ENCODE results near the gene ZNF526. TPM values are rescaled to one million over a fixed set of nuclear protein-coding genes. Genes with fewer than 3 reads are reported as not detected.

Gene ZNF526
- polyA plus RNA-seq, 1 experiment, result 5.9 TPM

DNA sequence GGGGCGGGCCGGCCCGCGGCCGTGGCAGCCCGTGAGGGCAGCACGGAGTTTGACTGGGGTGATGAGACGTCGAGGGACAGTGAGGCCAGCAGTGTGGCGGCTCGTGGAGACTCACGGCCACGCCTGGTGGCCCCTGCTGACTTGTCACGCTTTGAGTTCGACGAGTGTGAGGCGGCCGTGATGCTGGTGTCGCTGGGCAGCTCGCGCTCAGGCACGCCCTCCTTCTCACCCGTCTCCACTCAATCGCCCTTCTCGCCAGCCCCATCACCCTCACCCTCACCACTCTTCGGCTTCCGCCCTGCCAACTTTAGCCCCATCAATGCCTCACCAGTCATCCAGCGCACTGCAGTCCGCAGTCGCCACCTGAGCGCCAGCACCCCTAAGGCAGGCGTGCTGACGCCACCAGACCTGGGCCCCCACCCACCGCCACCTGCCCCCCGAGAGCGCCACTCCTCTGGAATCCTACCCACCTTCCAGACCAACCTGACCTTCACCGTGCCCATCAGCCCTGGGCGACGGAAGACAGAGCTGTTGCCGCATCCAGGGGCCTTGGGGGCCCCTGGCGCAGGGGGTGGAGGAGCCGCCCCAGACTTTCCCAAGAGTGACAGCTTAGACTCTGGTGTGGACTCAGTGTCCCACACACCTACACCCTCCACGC, 53.4 kb downstream of the ZNF526 start:
- ChIA-PET POLR2A (no interaction called here), CTCF (no interaction called here)
- H3K4me3 ChIP-seq (ENCODE audit: low read depth, low read length), result no peak overlapping the region
- H3K36me3 ChIP-seq (ENCODE audit: control insufficient read depth, insufficient read depth, low read length), result peaks cover 22% of the 10 kb centered on the region
- DNase-seq (ENCODE audit: low read depth), result no peak
- H3K27me3 ChIP-seq (ENCODE audit: control insufficient read depth, insufficient read depth, low read length), result no peaks in the 10 kb centered on the region
- TF ChIP-seq, protein P1, sequence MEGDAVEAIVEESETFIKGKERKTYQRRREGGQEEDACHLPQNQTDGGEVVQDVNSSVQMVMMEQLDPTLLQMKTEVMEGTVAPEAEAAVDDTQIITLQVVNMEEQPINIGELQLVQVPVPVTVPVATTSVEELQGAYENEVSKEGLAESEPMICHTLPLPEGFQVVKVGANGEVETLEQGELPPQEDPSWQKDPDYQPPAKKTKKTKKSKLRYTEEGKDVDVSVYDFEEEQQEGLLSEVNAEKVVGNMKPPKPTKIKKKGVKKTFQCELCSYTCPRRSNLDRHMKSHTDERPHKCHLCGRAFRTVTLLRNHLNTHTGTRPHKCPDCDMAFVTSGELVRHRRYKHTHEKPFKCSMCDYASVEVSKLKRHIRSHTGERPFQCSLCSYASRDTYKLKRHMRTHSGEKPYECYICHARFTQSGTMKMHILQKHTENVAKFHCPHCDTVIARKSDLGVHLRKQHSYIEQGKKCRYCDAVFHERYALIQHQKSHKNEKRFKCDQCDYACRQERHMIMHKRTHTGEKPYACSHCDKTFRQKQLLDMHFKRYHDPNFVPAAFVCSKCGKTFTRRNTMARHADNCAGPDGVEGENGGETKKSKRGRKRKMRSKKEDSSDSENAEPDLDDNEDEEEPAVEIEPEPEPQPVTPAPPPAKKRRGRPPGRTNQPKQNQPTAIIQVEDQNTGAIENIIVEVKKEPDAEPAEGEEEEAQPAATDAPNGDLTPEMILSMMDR (IDR thresholded peaks at IDR 0.05; ENCODE audit: insufficient read depth, low read depth, low read length), result no peak

DNA sequence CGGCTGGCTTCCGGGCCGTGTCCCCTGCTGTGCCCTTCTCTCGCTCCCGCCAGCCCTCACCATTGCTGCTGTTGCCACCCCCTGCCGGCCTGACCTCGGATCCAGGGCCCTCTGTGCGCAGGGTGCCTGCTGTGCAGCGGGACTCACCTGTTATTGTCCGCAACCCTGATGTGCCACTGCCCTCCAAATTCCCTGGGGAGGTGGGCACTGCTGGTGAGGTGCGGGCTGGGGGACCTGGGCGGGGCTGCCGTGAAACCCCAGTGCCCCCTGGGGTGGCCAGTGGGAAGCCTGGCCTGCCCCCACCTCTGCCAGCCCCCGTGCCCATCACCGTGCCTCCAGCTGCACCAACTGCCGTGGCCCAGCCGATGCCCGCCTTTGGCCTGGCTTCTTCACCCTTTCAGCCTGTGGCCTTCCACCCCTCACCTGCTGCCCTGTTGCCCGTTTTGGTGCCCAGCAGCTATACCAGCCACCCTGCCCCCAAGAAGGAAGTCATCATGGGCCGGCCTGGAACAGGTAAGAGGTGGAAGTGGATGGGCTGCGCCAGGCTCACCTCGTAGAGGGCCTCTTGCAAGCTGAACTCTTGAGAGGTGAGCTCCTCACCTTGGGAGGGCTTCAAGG, 54.1 kb downstream of the ZNF526 start:
- peaks cover 22% of the 10 kb centered on the region for H3K36me3 ChIP-seq (ENCODE audit: control insufficient read depth, insufficient read depth, low read length)
- TF ChIP-seq, protein P1 (IDR thresholded peaks at IDR 0.05; ENCODE audit: insufficient read depth, low read depth, low read length), result no peak
- no peak overlapping the region for H3K4me3 ChIP-seq (ENCODE audit: low read depth, low read length)
- H3K27me3 ChIP-seq (ENCODE audit: control insufficient read depth, insufficient read depth, low read length), result no peaks in the 10 kb centered on the region
- CTCF ChIA-PET, result interaction anchor here (0.9 to 1.6 kb wide), 3 partner anchors 11 to 198 kb away, joined by 3 to 6 read pairs (median 3); partner anchors contain the start of gene ZNF574
- POLR2A ChIA-PET, result no interaction called here
- no peak for DNase-seq (ENCODE audit: low read depth)

GRCh38 chr19:42275103-42275502, 55.0 kb downstream of the ZNF526 start:
- ChIA-PET CTCF (interaction anchor here (0.9 to 1.6 kb wide), 3 partner anchors 12 to 199 kb away, joined by 3 to 6 read pairs (median 3); partner anchors contain the start of gene ZNF574), POLR2A (no interaction called here)
- H3K27me3 ChIP-seq (ENCODE audit: control insufficient read depth, insufficient read depth, low read length), result no peaks in the 10 kb centered on the region
- no peak overlapping the region for H3K4me3 ChIP-seq (ENCODE audit: low read depth, low read length)
- no peak for DNase-seq (ENCODE audit: low read depth)
- H3K36me3 ChIP-seq (ENCODE audit: control insufficient read depth, insufficient read depth, low read length), result peaks cover 22% of the 10 kb centered on the region
- TF ChIP-seq, protein P1 (IDR thresholded peaks at IDR 0.05; ENCODE audit: insufficient read depth, low read depth, low read length), result no peak

GRCh38 chr19:42275517-42275916, 55.4 kb downstream of the ZNF526 start:
- no peaks in the 10 kb centered on the region for H3K27me3 ChIP-seq (ENCODE audit: control insufficient read depth, insufficient read depth, low read length)
- no peak overlapping the region for H3K4me3 ChIP-seq (ENCODE audit: low read depth, low read length)
- peaks cover 22% of the 10 kb centered on the region for H3K36me3 ChIP-seq (ENCODE audit: control insufficient read depth, insufficient read depth, low read length)
- DNase-seq (ENCODE audit: low read depth), result no peak
- TF ChIP-seq, protein P1 (IDR thresholded peaks at IDR 0.05; ENCODE audit: insufficient read depth, low read depth, low read length), result no peak
- ChIA-PET CTCF (interaction anchor here (1.6 kb wide), 1 partner anchor 30 kb away, joined by 6 read pairs; no protein-coding TSS in a partner anchor), POLR2A (no interaction called here)

GRCh38 chr19:42276284-42276683, 56.2 kb downstream of the ZNF526 start:
- CTCF ChIA-PET, result interaction anchor here (7.4 kb wide), 1 partner anchor 31 kb away, joined by 135 read pairs; the partner anchor contains the start of gene GSK3A

More at GRCh38 chr19:42276284-42276683, 56.2 kb downstream of the ZNF526 start:
- H3K27me3 ChIP-seq (ENCODE audit: control insufficient read depth, insufficient read depth, low read length), result no peaks in the 10 kb centered on the region
- H3K4me3 ChIP-seq (ENCODE audit: low read depth, low read length), result no peak overlapping the region
- no peak for DNase-seq (ENCODE audit: low read depth)
- POLR2A ChIA-PET, result no interaction called here
- TF ChIP-seq, protein P1 (IDR thresholded peaks at IDR 0.05; ENCODE audit: insufficient read depth, low read depth, low read length), result no peak
- H3K36me3 ChIP-seq (ENCODE audit: control insufficient read depth, insufficient read depth, low read length), result peaks cover 22% of the 10 kb centered on the region
